H4 (cell line): Measurements from ENCODE around the gene STX16. TPM values are rescaled to one million over a fixed set of nuclear protein-coding genes. Genes with fewer than 3 reads are reported as not detected.
"Not testable (repeated sequence)": the region's sequence is repeated elsewhere in the genome, so short reads cannot be mapped to it uniquely, and the experiment has no call there.

ENCODE experiments used
- DNase-seq: peaks from one replicate; pipeline ENCODE4 v3.0.0-alpha.2; 2015; ENCODE audit warnings: low spot score
- total RNA-seq: library from RNA; depleted of rRNA; stranded (reverse); fragments of >200 nt; shearing (Covaris generic); gene quantifications from 2 replicates; pipeline ENCODE4 v1.2.3, GENCODE V29; 2014

Gene STX16
- total RNA-seq, 1 experiment from 2014 or later = 8.8 TPM

DNA sequence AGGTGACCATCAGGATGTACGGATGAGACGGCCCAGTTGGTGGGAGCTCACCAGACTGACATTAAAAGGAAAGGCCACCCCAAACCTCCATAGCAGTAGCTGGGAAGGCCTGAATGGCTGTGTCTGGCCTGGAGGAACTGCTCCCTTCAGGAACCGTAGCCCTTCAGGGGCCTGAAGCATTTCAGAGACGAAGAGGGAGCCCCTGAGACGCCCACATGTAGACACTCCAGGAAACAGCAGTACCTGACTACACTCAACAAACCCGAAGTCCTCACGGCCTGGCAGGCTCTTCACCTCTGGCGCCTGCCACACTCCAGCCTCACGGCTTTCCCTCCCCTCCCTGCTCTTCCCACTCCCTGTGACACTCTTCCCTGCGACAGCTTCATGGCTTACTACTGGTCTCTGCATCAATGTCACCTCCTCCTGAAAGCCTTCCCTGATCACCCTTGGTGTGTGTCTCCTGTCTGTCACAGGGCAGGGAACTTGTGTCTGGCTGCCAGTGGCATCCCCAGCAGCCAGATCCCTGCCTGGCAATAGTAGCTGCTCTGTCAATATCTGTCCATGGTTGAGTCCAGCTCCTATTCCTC is 14.6 kb upstream of the STX16 start:
- no peak for DNase-seq

DNA sequence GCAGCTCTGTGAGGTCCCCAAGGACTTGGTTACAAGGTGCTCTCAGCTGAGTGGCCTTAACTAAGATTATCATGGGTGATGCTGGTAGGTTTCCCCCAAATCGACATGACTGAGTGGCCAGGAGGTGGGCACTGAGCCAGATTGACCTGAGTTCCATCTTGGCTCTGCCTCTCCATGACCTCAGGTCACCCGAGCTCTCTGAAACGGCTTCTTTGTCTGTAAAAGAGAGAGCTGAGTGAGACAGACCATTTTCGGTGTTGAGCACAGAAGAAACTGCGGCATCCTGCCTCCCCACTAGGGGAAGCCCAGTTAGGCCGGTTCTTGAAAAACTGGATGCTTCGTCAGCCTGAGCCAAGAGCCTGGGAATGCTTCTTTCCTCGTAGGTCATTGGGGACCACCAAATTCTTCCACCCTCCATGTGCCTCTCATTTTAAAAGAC is 14.1 kb upstream of the STX16 start:
- DNase-seq = no peak

DNA sequence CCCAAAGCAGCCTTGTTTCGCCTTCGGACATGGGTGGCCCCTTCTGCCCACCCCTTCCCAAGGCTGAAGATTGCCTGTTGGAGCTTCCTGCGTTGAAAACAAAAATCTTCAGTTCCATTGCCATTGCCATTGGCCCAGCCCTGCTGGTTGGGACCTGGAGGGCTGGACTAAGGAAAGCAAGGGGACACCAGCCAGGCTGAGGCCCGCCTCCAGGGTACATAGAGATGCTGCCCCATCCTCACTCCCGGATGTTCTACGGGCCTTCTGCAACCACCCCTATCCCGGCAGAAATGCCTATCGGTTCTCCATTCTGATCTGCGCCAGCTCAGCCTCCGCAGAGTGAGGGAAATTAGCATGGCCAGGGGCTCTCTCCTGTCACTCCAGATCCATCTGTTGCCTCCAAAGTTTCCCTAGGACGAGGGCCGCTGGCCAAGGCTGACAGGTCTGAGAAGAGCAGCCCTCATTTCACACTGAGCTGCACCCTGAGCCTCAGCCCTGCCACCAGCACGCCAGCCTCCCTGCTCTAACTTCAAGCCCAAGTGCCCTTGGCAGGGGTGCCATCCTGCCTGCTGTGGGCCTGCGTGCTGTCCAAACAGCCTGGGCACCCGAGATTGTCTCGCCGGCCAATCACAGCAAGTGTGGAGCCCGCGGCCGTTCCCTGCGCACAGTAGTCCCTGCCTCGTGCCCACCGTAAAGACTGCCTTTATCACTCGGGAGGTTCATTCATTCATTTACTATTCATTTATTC is 13.4 kb upstream of the STX16 start:
- no peak for DNase-seq

DNA sequence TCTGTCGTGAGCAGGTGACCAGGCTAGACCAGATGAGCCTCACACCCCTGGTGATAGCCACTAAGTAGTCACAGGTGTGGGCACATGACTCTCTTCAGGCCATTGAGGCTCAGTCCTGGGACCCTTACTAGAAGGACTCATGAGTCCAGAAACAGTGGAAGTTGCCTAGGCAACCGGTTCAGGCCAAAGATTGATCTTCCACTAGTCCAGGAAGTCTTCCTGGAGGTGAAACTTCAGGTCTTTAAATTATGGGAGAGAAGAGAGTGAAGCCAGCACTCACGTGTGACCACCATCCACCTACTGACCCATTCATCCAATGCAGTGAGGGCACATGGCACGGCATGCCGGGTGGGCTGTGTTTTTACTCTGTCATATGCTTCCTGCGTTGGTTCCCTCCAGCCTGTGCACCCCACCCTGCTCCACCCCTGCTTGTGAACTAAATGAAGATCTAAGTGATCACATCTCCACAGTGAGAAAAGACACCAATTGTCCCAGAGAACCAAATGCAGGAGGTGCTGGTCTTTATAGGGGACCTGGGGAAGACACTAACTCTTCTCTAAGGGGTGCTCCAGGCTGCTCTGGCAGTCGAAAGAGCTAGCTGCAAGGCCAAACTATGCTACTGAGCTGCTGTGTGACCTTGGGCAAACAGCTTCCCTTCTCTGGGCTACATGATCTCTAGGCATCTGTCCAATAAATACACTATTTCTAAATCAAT is 12.5 kb upstream of the STX16 start:
- DNase-seq = no peak

DNA sequence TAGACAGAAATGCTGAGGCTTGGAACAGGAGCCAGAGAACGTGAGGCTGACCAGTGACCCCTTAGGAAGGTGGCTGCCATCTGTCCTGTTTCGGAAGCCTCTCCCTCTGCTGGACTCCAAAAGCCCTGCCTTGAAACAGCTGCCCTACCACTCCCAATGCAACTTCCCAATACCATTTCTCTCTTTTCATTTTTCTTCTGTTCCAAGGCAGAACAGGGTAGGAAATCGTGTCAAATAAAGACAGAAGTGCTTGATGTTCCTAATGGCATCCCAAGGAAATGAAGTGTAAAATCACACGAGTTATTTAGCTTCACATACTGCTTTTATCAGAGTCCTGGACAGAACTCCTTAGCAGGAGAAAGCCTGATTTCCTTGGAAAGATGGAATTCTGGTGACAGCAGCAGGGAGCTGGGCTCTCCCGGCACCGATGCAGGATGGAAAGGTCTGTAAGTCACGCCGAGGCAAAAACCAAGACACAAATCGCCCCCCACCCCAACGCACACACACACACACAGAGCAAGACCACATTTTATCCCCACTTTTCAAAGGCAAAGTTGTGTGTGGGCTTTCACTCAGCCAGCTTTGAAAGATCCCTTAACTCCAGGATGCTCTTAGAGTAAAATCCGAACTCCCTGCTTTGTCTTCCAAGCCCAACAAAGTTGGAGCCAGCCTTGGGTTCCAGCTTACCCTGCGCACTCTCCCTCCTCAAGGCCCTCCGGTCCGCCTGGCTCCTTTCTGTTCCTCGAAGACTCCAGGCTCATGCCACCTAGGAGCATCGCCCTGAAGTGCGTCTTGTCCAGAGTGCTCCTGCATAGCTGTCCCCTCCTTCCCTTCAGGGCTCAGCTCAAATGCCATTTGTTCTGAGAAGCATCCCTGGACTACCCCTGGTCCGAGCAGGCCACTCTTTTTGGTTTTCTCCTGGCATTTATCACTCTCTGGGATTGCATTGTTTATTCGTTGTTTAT is 11.6 kb upstream of the STX16 start:
- no peak for DNase-seq

DNA sequence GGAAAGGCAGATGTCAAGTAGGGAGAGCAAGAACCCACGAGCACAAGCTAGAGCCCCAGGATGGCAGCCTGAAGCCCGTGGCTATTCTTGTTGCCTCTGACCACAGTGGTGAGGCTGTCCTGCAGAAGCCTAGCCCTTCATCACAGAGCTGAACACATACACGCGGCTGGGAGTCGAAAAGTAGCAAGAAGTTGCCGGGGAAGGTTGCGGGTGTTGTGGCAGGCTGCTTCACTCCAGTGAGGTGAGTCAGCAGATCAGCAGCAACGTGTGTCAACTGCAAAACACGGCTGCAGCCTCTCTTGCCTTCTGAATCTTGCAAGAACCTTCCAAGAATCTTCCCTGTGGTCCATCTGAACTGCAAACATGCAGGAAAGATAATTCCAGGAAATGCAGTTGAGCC is 10.6 kb upstream of the STX16 start:
- DNase-seq = no peak

DNA sequence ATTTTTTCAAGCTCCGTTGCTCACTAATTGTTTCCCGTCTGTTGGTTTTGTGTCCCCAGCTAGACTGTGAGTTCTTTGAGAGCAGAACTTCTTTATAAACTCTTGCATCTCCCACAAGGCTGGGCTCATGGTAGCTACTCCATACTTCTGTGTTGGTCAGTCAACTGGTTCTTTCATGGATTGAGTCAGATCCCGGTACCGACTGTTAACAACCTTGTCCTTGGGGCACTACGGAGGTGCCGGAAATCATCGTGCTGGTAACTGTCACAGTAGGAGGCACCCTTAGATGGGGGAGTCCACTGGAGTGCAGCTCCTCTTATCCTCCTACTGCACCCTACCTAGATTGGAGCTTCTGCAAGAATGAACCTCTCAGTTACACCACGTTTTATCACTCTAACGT is 8.6 kb upstream of the STX16 start:
- no peak for DNase-seq

DNA sequence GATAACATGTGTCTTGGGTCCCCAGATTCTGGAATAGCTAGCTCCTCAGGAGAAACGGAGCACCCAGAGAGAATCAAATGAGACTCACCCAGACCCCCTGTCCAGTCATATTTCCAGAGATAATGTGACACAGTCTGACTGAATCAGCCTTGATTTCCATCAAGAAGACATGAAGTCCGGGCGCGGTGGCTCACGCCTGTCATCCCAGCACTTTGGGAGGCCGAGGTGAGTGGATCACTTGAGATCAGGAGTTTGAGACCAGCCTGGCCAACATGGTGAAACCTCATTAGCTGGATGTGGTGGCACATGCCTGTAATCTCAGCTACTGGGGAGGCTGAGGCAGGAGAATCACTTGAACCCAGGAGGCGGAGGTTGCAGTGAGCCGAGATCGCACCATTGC is 8.2 kb upstream of the STX16 start:
- not testable (repeated sequence) for DNase-seq

DNA sequence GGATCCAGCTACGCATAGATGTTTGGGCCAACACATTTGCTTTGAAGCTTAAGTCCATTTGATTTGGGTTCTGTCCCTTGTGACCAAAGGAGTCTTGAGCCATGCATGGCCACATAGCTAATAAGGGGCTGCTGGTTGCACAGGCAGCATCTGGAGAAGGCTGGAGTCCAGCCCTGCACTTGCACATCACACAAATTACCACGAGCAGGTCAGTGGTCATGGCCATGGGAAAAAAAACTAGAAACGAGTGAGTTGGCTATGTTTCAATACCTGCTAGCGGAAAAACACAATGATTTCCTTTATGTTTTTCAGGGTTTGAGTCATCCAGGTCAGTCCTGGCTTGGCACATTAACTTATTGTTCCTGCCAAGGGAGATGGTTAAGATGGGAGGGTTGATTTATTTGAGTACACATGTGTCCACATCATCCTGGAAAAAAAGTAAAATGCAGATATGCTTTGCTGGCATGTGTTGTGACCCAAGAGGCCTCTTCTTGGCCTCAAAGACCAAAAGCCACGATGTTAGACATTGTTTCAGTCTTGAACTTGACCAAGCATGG is 5.6 kb upstream of the STX16 start:
- DNase-seq = peak; percentile 54

DNA sequence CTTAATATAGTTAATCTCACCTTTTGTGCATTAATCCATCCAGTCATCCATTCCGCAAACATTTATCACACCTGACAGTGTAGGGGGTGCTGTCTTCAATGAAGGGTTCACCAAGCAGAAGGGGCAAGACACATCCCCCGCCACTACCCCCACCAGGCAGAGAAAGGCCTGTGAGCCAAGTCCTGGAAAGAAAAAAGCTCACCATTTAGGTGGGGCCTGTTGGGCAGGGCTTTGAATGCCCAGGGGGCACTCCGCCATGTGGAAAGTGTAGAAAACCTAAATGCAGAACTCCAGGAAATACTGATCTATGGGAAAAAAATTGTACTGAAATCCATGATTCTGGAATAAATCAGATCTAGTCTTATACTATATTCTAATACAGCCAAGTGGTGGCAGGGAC is 4.8 kb upstream of the STX16 start:
- DNase-seq = no peak

DNA sequence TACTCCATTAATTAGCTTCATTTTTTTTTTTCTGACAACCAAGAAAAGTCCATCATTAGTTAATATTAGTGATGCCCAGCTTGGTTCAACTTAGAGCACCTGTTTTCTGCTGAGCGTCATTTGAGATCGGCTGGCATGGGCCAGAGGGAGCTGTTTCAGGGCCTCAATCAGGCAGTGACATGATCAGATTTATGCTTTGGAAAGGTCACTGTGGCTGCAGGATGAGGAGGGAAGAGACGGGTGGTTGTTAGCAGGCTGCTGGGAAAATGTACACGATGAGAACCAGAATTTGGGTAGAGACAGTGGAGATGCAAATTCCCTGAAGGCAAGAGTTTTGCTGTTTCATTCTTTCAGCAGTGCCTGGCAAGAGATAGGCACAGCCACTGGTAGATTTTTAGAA is 4.4 kb upstream of the STX16 start:
- no peak for DNase-seq

DNA sequence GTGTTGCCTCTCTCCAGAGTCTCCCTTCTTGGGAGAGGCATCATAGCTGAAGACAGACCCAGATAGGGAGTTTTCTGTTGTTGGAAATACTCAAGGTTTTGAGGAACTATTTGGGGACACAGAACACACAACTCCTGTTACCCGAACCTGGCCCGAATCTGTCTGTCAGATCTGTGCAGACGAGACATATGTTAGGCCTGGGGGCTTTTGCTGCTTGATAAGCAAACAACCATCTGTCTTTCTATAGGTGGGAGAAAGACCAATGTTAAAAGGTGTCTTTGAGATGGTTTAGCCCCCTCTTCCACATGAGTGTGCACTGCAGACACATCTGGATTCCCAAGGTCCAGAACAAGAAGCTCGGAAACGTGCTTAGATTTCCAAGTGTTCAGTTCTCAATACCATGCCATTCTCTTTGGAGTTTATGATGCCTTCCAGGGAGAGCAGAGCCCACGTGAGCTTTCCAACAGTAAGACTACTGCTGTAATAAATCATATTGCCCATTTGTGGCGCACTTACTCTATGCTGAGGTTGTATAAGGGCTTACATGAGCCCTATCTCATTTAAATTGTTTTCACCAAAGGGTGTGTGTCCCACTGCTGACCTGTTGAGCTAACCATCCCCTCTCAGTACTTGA is 3.8 kb upstream of the STX16 start:
- DNase-seq = no peak

DNA sequence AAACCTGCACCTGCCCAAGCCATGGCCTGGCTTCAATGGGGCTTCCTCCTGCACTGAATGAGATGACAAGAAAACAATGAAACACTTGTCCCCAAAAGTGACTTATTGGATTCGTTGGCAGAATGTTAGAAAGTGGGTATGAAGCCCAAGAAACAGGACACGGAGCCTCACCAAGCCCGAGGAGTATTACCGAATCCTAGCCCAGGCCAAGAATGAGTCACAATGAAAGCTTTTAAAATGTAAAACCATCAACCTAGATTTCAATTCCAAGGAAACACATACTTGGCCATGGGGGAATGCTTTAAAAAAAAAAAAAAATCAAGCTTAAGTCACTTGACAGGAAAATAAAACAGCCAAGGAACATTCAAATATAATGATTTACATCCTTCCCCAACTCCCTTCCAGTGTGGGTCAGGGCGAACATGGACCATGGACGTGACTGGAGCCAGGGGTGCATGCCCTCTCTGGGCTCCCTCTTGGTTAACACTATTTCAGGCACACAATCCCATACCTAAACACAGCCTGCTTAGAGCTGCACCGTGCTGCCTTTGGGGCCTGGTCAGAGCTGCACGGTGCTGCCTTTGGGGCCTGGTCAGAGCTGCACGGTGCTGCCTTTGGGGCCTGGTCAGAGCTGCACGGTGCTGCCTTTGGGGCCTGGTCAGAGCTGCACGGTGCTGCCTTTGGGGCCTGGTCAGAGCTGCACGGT is 3.1 kb upstream of the STX16 start:
- no peak for DNase-seq

DNA sequence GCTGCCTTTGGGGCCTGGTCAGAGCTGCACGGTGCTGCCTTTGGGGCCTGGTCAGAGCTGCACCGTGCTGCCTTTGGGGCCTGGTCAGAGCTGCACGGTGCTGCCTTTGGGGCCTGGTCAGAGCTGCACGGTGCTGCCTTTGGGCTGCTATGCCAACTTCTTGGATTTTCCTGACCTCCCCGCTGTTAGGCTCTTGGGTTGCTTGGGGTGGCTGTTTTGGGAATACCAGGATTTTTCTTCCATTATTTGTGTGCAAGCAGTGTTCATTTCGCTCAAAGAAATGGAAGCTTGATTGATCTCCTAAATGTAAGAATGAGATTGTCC is 2.6 kb upstream of the STX16 start:
- not testable (repeated sequence) for DNase-seq

DNA sequence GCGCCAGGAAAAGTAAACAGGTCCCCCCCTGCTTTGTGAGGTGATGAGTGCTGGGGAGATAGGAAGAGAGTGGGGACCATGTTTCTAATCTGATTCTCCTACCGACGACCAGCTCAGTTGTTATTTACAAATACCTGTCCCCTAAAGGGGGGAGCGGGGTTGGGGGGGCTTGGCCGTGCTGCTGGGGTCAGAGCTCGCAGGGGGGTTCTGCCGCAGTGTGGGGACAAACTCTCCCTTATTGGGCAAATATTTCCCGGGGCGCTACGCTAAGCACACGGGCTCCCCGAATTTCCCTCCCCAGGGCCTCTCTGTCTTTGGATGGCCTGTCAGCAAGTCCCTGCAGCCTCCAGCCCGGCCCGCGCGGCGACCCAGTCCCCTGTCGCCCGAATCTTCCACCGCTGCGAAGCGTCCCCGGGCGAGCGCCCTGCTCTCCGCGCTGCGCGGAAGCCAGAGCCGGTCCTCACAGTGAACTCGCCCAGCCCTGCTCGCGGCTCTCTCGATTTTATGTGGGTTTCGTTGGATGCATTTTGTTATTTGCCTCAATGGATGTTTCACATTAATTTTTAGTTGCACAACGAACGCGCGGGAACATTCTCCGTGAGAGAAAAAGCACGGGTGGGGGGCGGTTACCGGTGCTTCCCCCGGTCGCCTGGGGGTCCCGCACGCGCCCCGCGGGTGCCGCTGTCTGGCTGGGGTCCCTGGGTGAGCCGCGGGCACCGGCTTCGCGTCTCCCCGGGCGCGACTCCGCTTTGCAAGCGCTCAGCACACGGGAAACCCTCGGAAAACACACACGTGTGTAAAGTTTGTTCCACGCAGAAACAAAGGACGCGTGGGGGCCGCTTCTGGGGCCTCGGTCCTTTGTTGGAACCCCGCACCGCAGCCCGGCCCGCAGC is 1.5 kb upstream of the STX16 start:
- no peak for DNase-seq

DNA sequence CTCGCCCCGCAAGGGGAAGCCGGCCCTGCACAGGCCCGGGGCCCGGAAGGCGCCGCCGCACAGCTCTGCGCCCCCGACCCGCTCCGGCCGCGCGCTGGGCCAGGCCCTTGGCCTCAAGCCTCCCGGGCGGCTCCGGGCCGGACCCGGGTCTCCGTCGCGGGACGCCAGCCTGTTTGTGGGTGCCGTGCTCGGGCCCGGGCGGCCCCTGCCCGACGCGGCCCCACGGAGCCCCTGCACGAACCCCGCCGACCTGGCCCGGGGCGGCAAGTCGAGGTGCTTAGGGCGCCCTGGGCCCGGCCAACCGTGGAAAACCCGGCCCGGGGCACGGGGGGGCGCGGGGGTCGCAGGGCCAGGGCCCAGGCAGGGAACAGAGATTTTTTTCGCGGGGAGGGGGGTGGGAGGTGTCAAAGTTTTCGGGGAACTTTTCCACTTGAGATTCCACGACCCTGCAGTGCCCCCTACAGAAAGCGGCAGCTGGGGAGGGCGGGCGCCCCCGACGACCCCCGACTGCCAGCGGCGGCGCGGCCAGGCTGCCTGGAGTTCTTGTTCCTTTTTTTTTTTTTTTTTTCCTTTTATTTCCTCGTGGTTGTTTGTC is 805 bp upstream of the STX16 start:
- no peak for DNase-seq

DNA sequence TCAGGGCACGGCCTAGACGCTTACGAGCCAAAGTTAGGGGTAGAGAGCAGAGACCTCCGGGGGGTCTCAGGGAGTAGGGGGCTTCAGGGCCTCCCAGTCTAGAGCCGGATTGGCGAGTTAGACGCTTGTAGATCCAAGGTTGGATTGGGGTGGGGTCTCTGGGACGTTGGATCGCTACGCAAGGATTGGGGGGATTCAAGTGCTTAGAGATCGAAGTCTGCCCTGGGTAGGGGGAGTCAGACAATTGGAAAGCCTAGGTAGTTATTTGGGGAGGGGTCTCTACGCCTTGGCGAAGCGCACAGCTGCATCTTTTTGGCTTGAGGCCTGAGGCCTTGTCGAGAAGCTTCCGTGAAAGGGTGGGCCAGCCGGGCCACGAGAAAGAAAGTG is 469 bp downstream of the STX16 start:
- no peak for DNase-seq

DNA sequence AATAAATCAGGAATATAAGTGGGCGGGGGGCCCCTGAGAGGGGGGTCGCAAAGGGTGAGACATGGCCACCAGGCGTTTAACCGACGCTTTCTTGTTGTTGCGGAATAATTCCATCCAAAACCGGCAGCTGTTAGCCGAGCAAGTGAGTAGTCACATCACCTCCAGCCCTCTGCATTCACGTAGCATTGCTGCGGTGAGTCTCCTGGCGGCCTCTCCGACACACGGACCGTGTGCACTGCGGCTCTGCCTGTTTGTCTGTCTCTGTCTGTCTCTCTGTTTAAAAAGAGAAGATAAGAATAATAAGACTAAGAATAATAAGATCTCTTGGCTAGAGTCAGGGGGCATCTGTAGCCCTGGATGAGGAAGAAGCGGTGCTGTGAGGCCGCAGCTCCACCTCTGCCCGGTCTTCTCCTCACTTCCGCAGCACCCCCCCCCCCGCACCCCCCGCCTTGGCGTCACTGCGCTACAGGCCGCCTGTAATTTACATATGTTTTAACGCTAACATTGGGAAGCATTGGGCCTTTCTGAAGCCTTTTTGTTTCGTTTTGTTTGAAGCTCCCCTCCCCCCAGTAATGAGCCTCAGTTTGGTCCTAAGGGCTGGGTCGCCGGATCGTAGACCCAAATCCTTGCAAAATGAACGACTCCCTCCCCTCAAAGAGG is 993 bp downstream of the STX16 start:
- DNase-seq = peak; percentile 72
